HG02588 (cell line): Measurements from ENCODE around the gene NFIA.

Source experiments
- ATAC-seq: cut with Tn5 transposase; IDR thresholded peaks from one replicate; pipeline ENCODE4 v1.9.1; 2021; ENCODE audit warnings: mild to moderate bottlenecking, moderate library complexity; ENCODE audit not compliant: unreplicated experiment

The NFIA gene

DNA sequence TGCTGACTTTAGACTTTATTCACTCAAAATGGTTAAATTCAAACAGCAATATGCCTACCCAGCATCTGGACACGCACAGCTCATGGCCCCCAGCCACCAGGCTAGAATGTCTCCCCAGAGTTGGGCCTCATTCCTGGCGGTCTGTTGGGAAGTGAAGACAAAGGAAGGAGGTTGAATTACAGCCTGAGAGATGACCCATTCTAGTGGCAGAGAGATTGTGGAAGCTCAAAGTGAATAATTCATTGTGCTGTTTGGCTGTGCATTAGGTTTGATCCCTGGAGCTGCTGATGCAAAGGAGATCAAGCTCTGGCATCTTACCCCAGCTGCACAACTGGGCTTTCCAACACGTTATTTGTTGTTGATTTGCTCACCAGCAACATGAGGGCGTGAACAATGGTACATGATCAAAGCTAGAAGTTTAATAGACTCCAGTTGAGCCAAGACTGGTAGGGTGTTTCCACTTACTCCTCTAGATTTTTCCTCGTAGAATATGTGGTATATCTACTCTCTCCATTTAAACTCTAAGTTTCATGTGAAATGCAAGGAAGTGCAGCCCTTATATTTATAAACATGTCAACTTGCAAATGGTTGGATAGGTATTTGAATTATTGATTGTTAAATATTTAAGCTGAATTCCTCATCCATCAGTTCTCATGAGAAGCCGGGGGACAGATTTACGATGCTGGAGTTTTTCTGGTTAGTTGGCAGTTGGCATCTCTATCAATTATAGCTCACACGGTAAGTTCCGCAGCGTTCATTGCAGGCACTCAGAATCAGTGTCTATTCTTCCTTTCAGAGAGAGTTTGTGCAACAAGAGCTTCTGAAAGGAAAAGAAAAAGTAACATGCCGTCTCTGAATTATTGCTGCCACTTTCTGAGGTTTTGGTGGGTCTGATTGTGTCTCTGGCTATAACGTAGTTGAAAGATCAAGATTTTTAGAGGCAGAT lies 419.9 kb downstream of the NFIA start:
- ATAC-seq: no peak

- ATAC-seq: no peak
Observed at GRCh38 chr1:61504305-61504704, 421.9 kb downstream of the NFIA start.

GRCh38 chr1:61504852-61505390 lies 422.6 kb downstream of the NFIA start:
- ATAC-seq: no peak

DNA sequence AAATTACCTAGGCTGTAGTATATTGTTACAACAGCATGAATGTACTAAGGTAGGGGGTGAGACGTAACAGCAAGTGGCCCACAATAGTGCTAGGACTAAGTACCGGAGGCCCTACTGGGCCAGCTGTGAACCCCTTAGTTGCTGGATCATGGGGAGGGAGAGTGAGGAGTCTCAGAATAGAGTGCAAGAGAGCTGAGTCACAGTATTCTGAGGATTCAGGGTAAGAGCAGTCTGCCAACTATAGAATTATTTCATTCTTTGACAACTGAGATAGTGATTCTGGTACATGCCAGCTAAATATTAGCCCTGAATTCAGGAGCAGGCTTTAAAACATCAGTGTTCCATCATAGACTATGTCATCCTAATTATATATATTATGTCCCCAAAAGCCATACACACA lies 423.9 kb downstream of the NFIA start:
- no peak for ATAC-seq

GRCh38 chr1:61506944-61507500 lies 424.7 kb downstream of the NFIA start:
- no peak for ATAC-seq
